ENCODE results near the gene ANAPC2.
A peak's percentile ranks its signal among the peaks of the same experiment; 100 is the strongest.

ANAPC2 gene, protein sequence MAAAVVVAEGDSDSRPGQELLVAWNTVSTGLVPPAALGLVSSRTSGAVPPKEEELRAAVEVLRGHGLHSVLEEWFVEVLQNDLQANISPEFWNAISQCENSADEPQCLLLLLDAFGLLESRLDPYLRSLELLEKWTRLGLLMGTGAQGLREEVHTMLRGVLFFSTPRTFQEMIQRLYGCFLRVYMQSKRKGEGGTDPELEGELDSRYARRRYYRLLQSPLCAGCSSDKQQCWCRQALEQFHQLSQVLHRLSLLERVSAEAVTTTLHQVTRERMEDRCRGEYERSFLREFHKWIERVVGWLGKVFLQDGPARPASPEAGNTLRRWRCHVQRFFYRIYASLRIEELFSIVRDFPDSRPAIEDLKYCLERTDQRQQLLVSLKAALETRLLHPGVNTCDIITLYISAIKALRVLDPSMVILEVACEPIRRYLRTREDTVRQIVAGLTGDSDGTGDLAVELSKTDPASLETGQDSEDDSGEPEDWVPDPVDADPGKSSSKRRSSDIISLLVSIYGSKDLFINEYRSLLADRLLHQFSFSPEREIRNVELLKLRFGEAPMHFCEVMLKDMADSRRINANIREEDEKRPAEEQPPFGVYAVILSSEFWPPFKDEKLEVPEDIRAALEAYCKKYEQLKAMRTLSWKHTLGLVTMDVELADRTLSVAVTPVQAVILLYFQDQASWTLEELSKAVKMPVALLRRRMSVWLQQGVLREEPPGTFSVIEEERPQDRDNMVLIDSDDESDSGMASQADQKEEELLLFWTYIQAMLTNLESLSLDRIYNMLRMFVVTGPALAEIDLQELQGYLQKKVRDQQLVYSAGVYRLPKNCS

DNA sequence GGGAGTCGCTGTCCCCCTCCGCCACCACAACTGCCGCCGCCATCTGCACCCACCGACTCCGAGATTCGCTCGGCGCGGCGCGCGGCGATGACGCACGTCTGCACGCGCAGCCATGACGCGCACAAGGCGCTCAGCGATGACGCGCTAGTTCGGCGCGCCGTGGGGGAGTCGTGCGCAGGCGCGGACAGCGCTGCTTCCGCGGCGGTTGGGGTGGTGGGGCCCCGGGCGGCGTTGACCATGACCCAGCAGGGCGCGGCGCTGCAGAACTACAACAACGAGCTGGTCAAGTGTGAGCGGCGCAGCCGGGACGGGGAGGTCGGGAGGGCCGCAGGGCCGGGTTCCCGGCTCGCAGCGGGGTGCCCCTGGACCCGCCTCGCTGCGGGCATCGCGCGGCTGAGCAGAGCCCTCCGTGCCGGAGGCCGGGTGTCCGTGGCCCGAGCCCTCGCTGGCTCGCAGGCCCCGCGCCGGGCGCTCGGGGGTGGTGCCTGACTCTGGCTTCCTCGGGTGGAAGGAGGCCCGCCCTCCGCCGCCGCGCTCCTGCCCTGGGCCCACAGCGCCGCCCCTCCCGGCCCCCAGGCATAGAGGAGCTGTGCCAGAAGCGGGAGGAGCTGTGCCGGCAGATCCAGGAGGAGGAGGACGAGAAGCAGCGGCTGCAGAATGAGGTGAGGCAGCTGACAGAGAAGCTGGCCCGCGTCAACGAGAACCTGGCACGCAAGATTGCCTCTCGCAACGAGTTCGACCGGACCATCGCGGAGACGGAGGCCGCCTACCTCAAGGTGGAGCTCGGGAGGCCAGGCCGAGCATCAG lies at the start of gene ANAPC2, which contains the start of gene SSNA1:
TSS of gene ANAPC2 (minus strand) at position 71 of the 807 bp plus-strand sequence. CDS start at position 43, 28 bp downstream.
TSS of gene SSNA1 (plus strand) at position 187 of the 807 bp plus-strand sequence. CDS start at position 238, 51 bp downstream.
- DNase-seq, result peak; percentile 79

DNA sequence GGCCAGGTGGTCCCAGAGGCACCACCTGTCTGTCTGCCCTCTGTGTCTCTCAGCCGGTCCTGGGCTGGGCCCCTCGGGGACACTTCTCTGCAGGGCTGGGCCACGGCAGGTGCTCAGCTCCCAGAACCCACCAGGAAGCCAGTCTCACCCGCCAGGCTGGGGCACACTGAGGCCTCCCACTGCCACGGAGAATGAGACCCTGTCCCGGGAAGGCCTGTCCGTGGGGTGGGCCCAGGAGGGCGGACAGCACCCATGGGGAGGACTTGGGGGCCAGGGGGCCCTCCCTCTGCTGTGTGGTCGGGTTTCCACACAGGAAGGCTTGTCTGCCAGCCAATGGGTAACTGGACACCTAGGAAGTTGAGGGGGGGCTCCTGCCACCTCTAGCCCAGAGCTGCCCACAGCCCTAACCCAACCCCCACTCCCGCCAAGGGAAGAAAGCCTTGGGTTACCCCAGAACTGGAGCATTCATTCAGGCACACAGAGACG lies 48.6 kb upstream of the ANAPC2 start:
- no peak for DNase-seq

DNA sequence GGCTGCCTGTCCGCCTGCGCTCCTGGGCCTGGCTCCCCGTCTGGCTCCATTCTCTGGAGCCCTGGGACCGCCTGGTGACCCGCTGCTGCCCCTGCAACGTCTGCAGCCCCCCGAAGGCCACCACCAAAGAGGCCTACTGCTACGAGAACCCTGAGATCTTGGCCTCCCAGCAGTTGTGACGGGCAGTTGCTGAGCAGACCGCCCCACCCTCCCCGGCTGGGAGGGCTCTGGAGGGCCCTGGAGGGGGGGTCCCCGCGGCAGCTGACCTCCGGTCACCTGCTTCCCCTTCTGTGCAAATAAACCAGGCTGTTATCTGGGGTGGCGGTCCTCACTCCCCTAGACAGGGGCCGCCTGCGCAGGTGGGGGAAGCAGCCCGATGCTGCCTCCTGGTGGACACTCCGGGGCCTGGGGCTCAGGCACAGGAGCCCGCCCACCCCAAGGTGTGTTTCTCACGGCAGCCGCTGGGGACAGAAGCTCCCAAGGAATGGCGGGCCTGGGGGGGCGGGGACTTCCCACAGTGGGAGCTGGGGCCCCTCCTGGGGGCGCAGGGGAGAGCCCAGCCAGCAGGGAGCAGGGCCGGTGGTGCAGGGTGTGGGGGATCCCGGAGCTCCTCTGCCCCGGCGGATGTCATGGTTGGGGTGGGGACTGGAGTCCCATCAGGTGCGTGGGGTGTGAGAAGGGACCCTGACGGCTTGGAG lies 48.0 kb upstream of the ANAPC2 start:
- no peak for DNase-seq

DNA sequence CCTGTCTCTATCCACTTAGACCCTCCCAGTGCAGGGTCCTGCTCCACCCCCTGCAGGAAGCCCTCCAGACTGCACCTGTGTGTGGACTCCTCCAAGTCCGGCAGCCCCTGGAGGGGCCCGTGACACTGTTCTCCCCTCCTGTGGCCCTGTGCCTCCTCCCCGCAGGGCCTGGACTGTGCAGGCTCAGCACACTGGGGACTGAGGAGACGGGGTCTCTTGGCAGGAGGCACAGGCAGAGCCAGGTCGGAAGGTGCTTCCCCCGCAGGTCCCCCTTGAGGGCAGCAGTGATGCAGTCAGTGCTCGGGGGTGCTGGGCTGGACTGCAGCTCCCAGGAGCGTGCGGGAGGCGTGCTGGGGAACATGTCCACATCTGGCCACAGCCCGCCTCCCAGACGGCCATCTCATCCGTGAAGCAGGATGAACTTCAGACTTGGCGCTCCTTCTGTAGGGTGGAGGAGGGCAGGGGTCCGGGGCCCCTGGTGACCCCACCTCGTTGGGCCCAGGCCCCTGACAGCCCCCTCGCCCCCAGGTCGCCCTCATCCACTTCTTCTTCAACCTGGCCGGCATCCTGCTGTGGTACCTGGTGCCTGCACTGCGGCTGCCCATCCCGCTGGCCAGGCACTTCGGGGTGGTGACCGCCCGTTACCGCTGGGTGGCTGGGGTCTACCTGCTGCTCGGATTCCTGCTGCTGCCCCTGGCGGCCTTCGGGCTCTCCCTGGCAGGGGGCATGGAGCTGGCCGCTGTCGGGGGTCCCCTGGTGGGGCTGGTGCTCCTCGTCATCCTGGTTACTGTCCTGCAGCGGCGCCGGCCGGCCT lies 47.3 kb upstream of the ANAPC2 start:
- no peak for DNase-seq

DNA sequence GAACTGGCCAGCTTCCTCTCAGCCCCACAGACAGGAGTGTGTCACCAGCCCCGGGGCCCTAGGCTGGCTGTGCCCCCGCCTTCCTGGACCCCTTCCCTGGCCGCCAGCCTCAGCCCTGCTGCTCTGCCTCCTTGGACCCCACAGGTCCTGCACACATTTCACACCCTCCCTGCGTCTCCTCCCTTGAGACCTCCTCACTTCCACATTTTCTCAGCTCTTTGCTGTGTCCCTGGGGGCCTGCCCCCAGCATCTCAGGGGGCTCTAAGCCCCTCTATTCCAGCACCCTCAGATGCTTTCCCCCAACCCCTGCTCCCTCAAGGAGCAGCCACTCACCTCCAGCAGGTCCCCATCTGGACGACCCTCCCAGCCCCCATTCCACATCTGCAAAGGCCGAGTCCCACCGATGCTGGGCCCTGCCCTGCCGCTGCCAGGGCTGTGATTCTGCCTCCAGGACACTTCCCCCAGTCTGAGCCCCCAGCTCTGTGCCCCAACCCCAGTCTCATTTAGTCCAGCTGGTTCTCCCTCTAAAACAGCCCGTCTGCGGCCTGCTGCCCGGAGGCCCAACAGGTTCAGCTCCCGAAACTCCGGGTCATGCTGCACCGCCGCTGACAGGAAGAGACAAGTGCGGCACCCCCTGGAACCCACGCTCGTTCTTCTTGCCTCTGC lies 46.5 kb upstream of the ANAPC2 start:
- no peak for DNase-seq

DNA sequence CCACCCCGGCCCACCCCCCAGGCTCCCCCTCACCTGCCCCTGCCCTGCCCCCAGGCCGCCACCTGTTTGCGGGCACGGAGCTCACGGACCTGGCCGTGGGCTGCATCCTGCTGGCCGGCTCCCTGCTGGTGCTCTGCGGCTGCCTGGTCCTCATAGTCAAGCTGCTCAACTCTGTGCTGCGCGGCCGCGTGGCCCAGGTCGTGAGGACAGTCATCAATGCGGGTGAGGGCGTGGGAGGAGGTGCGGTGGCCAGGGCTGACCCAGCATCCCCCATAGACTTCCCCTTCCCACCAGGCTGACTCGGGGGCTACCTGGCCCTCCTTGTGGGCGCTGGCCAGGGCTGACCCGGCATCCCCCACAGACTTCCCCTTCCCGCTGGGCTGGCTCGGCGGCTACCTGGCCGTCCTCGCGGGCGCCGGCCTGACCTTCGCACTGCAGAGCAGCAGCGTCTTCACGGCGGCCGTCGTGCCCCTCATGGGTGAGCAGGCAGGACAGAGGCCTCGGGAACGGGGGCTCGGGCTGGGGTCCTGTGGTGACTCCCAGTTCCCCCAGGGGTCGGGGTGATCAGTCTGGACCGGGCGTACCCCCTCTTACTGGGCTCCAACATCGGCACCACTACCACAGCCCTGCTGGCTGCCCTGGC lies 45.8 kb upstream of the ANAPC2 start:
- no peak for DNase-seq

DNA sequence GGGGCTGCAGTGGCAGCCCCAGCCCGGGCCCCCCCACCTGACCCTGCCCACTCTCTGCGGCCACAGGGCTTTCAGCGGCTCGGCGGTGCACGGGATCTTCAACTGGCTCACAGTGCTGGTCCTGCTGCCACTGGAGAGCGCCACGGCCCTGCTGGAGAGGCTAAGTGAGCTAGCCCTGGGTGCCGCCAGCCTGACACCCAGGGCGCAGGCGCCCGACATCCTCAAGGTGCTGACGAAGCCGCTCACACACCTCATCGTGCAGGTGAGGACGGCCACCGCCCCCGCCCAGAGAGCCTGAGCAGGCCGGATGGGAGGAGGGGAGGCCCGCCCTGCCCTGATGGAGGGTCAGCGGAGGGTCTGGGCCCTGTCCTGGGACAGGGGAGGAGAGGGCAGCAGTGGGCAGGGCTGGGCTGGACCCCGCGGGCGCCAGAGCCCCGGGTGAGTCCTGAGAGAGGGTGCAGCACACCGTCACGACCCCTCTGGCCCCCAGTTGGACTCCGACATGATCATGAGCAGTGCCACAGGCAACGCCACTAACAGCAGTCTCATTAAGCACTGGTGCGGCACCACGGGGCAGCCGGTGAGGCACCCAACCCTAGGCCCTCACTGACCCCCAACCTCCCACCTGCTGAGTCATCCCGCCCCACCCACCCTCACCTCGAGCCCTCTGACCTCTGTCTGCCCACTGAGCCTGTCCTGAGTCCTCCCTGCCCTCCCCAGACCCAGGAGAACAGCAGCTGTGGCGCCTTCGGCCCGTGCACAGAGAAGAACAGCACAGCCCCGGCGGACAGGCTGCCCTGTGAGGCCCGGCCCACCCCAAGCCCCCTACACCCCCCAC lies 45.0 kb upstream of the ANAPC2 start:
- DNase-seq, result no peak

DNA sequence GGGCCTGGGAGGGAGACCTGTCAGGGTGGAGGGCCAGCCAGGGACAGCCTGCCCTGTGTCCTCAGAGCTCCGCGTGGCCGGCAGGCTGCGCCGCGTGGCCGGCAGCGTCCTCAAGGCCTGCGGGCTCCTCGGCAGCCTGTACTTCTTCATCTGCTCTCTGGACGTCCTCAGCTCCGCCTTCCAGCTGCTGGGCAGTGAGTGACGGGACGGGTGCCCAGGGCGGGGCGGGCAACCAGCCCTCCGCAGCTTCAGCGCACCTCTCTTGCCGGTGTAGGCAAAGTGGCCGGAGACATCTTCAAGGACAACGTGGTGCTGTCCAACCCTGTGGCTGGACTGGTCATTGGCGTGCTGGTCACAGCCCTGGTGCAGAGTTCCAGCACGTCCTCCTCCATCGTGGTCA lies 44.1 kb upstream of the ANAPC2 start:
- no peak for DNase-seq

DNA sequence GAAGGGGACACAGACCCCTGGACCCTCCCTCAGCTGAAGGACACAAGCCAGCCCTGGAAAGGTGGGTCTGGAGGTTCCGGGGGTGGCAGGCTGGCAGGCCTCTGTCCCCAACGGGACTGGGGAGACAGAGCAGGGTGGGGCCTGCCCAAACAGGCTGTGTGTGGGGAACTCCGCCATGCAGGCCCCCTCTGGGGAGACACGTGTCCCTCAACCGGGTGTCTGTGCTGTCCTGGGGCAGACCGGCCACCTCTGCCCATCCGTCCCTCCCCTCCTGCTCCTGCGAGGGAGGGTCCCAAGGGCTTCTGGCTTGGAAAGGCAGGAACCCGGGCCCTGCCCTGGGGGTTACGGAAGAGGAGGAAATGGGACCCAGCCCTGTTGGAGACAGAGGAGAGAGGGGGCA lies 43.7 kb upstream of the ANAPC2 start:
- no peak for DNase-seq

DNA sequence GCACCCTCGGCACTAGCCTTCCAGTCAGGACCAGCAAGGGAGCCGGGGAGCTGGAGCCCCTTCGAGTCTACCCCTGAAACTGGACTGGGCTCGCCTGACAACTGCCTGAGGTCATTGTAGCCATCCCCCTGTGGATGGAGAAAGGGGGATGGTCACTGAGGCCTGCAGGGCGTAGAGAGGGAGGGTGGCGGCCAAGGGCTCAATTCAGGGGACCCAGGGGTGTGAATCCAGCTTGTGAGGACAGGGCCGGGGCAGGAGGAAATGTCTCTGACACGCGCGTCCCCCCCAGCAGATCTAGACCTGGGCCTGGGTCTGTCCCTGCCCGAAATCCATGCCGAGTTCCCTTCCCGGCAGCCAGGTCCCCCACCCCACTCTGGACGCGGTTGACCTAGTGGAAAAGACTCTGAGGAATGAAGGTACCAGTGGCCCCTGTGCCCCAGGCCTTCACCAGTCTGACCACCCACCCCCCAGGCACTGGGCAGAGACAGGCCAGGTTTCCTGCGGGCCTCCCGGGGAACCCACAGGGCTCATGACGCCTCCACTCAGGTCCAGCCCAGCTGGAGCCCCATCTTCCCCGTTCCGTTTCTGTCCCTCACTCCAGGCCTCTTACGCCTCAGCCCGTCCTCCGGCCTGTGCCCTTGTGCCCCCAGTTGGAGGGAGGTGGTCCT lies 43.1 kb upstream of the ANAPC2 start:
- DNase-seq, result no peak

DNA sequence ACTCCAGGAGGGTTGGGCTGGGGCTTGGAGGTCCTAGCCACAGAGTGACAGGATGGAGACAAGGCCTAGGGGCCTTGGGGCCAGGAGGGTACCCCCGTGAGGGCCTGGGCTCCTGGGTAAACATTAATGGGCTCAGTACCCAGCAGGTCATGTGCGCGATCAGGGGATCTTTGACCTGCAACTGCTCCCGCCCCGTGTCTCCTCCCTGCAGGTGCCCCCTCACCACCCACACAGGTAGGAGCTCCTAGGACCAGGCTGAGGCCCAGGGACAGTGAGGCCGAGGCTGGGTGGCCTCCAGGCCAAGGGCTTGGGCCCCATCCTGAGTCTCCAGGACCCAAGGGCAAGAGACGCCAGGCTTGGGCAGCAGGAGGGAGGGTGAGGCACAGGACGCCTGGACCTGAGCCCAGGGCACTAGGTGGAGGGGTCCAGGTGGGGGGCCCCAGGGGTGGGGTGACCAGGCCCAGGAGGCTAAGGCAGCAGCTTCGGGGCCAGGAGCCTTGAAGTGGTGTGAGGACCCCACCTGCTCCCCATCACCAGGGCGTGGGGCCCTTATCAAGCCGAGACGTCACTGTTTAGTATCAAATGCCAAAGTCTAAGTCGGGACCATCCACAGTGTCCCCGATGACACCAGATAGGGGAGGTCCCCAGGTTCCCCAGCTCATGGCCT lies 42.5 kb upstream of the ANAPC2 start, which contains the start of gene SLC34A3:
TSS of gene SLC34A3 (plus strand) at position 197 of the 667 bp plus-strand sequence. CDS start 802 bp downstream, outside the sequence.
- no peak for DNase-seq

DNA sequence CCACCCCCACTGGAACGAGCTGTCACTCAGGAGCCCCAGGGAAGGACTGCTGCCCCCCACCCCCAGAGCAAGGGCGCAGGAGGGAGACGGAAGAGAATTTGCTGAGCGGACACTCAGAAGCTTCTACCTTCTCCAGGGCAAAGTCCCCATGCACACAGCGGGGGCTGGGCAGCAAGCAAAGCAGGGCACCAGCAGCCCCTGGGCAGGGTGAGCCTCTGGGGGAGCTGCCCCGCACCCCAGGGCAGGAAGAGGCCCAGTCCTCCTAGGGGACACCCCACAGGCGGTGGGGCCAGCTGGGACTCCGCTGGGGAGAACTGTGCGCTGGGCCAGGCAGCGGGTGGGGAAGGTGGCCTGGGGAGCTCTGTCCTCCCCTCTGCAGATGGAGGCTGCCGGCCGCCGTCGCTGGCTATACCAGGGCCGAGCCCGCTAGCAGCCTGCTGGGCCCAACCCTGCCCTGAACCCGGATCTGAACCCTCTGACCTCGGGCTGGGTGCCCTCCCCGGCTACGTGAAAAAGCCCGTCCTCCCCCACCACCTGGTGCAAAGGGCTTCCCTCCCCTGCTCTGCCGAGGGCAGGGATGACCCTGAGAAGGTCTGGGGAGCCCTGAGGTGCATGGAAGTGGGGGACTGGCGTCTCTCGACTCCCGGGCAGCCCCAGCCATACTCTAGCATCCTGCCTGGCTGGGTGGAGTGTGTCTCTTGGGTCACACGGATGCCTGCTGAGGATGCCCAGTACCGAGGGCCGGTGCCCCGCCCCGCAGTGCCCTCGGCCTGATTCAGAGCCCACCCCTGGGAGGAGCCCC lies 41.7 kb upstream of the ANAPC2 start:
- DNase-seq, result no peak

DNA sequence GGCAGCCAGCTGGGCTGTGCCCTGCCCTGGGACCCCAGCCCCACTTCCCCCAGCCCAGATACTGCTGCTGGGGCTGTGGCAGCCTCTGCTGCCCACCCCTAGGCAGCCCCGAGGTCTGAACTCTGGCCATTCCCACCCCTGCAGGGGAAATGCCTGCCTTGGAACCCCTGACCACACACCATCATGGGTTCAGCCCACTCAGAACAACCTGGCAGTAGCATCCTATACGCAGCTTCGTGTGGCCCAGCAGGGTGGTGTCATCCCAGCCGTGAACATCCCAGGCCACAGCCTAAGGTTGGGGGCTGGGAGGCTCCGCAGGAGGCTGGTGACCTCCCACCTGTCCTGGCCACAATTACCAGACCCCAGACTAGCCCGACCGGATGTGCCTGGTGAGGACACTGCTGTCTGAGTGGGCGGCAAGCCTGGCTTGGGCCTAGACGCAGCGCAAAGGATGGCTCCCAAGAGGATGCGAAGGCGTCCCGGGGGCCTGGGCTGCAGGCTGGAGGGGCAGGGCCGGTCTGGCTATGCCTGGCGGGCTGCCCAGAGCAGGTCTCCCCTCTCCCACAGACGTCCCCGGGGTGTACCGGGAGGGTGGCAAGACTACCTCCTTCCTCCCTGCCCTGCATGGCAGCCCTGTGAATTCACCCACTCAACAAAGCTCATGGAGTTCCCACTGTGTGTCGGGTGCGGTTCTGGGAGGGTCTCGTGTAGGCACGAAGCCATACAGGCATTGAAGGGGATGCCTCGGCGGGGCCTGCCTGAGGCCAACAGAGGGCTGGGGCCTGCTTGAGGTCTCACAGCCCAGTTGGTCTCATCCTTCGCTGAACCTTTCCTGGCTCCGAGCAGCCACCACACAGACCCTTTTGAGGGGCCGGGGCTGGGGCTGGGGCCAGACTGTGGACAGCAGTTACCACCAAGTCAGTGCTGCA lies 40.9 kb upstream of the ANAPC2 start:
- no peak for DNase-seq

DNA sequence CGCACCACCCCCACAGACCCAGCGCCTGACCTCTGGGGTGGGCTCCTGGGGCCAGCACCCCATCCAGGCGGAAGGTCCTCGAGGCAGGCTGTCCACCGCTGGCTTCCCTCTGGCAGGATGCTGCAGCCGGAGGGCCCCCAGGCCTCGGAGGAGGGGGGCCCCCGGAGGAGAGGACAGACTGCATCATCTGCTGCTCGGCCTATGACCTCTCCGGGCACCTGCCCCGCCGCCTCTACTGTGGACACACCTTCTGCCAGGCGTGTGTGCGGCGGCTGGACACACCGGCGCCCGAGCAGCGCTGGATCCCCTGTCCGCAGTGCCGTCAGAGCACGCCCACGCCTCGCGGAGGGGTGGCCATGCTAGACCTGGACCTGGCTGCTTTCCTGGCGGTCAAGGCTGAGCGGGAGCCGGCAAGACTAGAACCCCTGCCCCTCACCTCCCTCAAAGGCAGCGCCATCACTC lies 40.2 kb upstream of the ANAPC2 start:
- DNase-seq, result no peak

DNA sequence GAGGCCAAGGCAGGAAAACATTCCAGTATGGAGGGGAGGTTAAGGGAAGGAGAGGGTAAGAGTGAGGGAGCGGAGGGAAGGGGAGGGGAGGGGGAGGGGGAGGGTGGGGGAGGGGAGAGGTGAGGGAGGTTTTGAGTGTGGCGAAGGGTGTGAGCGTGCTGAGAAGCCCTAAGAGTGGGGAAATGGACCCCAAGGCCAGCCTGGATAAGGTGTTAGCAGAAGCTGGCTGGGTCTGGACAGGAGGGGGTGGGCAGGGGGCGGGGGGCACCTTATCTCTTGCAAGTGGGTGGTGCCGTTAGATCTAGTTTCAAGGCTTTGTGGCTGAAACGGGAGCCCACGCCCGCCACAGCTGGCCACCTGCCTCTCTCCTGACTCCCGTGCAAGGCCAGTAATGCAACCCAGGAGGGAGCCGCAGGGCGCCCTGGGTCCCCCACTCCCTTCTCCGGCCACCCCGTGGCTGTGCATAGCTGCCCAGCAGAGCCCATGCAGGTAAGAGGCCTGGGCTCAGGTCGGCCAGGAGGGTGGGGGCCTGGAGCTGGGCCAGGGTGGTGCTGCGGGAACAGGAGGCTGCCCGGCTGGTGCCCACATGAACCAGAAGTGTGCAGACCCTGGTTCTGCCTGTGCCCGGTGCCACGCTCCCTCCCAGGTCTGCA lies 39.6 kb upstream of the ANAPC2 start:
- no peak for DNase-seq
